Esophagus squamous epithelium (tissue), 4 donors: Measurements from ENCODE around the gene BICC1.

ENCODE experiments used
- POLR2A ChIP-seq, 4 donors: fragments of 450-650 bp; IDR thresholded peaks; one replicate each; pipeline ENCODE4 v1.6.1; 2017; ENCODE audit warnings: antibody characterized with exemption in 4 of 4, mild to moderate bottlenecking in 4 of 4, moderate library complexity in 3 of 4
- TF ChIP-seq, protein P1 (sequence below), 6 experiments: fragments of 450-650 bp in 4 of 6; fragments of 200-600 bp in 2 of 6; sonication (generic) in 2 of 6; IDR thresholded peaks; one replicate each; pipeline ENCODE4 v1.5.1; 2016 to 2019; ENCODE audit warnings: antibody characterized with exemption in 6 of 6, mild to moderate bottlenecking in 4 of 6, moderate library complexity in 4 of 6

DNA sequence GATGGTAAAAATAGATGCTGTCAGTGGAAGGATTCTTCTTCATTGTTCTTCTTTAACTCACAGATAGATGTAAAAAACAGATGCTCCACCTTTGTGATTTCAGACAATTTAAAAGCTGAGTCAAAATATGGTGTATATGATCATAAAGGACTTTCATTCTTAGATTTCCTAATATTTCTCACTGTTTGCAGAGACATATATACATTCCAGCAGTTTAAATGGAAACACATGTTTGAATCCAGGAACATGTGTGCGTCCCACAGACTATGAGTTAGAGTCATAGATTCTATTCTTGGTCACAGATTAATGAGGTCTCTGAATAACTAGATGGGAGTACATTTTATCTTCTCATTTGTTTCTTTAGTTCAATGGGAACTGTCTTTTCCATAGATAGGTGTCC is 109.6 kb downstream of the BICC1 start:
- TF ChIP-seq, protein P1, sequence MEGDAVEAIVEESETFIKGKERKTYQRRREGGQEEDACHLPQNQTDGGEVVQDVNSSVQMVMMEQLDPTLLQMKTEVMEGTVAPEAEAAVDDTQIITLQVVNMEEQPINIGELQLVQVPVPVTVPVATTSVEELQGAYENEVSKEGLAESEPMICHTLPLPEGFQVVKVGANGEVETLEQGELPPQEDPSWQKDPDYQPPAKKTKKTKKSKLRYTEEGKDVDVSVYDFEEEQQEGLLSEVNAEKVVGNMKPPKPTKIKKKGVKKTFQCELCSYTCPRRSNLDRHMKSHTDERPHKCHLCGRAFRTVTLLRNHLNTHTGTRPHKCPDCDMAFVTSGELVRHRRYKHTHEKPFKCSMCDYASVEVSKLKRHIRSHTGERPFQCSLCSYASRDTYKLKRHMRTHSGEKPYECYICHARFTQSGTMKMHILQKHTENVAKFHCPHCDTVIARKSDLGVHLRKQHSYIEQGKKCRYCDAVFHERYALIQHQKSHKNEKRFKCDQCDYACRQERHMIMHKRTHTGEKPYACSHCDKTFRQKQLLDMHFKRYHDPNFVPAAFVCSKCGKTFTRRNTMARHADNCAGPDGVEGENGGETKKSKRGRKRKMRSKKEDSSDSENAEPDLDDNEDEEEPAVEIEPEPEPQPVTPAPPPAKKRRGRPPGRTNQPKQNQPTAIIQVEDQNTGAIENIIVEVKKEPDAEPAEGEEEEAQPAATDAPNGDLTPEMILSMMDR (IDR thresholded peaks at IDR 0.05): no peak
- TF ChIP-seq POLR2A (IDR thresholded peaks at IDR 0.05): no peak
